Right cardiac atrium (tissue), 5 donors: ENCODE measurements around the gene DEFB121. TPM values are rescaled to one million over a fixed set of nuclear protein-coding genes. Genes with fewer than 3 reads are reported as not detected.
"Not testable (repeated sequence)": the region's sequence is repeated elsewhere in the genome, so short reads cannot be mapped to it uniquely, and the experiment has no call there.

Source experiments
- ATAC-seq, 2 donors: fragments of 200-7000 bp; cut with Tn5 transposase; one replicate each; pipeline versions ENCODE4 v1.8.0 to v1.9.1; 2020; ENCODE audit warnings: moderate library complexity in 2 of 2, mild to moderate bottlenecking in 1 of 2
- DNase-seq, 3 donors: peaks; one replicate each; pipeline ENCODE4 v3.0.0-alpha.2; 2020
- H3K27ac ChIP-seq: one replicate; pipeline ENCODE4 v1.5.1; 2013; ENCODE audit warnings: mild to moderate bottlenecking, low read length, control low read depth, moderate library complexity
- H3K27me3 ChIP-seq: one replicate; pipeline ENCODE4 v1.6.1; 2013; ENCODE audit not compliant: control insufficient read depth, insufficient read depth
- H3K4me1 ChIP-seq: one replicate; pipeline ENCODE4 v1.6.1; 2013; ENCODE audit warnings: low read length; ENCODE audit not compliant: control insufficient read depth, insufficient read depth
- H3K4me3 ChIP-seq: one replicate; pipeline ENCODE4 v1.5.1; 2013; ENCODE audit warnings: low read length, control low read depth
- H3K9me3 ChIP-seq: one replicate; pipeline ENCODE4 v1.6.1; 2013; ENCODE audit warnings: low read length; ENCODE audit not compliant: control insufficient read depth
- WGBS: extraction: QIAGEN DNeasy Blood & Tissue Kit; methylation state at CpG from one replicate; pipeline ENCODE4 v1.1.7; 2013; 5-methylcytosine and 5-hydroxymethylcytosine counted together
- intact Hi-C, 4 donors: fragments of 100-400 bp; cut with DNase I; formaldehyde crosslinking; loops; one replicate each; pipeline versions ENCODE4 v1.11.0 to v1.14.0; 2022 to 2023
- polyA plus RNA-seq: library from polyadenylated mRNA; stranded (reverse); fragments of 200-250 nt; gene quantifications from one replicate; pipeline ENCODE4 v1.2.3, GENCODE V29; 2013
- total RNA-seq, 4 donors: library from RNA; stranded (reverse); fragmentation: NEBNext Ultra II Directional; extraction: Animal tissue kit (Norgen Biotek cat#: 25700); gene quantifications; one replicate each; pipeline ENCODE4 v1.2.1, GENCODE V29; 2021
- donor health status: healthy with polysubstance abuse.
- donor health status: DM: no; HTN: yes; CAD: no.
- donor health status: DM: no; HTN: no; CAD: no.
- donor health status: DM: no; HTN: yes; CAD: no; lungs with severe emphysema.
- donor health status: DM: yes; HTN: yes; CAD: no.

Gene DEFB121
- total and polyA plus RNA-seq, 5 donors: not detected

DNA sequence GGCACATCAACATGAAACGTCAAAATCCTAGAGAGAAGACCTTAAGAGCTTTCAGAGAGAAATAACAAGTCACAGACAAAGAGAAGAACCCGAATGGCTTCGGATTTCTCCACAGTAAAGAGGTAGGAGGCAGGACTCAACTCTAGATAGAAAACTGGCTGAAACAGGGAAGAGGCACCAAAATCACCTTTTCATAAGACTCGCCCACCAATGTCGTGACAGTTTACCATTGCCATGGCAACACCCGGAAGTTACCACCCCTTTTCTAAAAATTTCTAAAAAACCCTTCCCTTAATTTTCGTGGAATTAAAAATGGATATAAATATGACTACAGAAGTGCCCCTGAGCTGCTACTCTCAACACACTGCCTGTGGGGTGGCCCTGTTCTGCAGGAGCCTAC lies 12.3 kb upstream of the DEFB121 start:
- 84% methylated on average over 7 of the region's 7 CpGs for WGBS
- intact Hi-C loops: no loop called here

DNA sequence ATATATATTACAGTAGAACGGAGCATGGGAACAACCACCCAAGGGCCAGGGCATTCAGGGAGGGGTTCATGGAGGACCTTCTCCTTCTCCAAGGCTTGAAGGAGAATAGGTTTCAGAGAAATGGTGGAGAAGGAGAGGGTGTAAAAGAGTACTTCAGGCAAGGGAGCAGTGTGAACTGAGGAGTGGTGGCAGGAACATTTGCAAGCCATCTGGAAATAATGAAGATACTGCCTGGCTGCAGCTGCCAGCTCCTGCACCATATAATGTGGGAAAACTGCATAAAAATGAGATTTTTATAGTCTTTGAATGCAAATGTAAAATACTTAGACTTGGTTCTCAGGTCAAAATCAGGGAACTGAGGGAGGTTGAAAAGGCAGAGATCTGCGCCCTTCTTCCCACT lies 9.6 kb upstream of the DEFB121 start:
- no peak for DNase-seq
- Histone ChIP-seq H3K4me1 (no peaks in the 10 kb centered on the region), H3K9me3 (no peaks in the 10 kb centered on the region), H3K27me3 (no peaks in the 10 kb centered on the region), H3K27ac (no peak overlapping the region), H3K4me3 (no peak overlapping the region)
- no peak for ATAC-seq
- intact Hi-C loops: no loop called here
- 92% methylated on average over 2 of the region's 2 CpGs for WGBS

More for the DNA sequence above, 12.3 kb upstream of the DEFB121 start:
- no peak overlapping the region for H3K27ac ChIP-seq
- ATAC-seq (no peak), DNase-seq (no peak)
- no peak overlapping the region for H3K4me3 ChIP-seq
- H3K4me1 ChIP-seq: no peaks in the 10 kb centered on the region
- no peaks in the 10 kb centered on the region for H3K27me3 ChIP-seq
- H3K9me3 ChIP-seq: no peaks in the 10 kb centered on the region

DNA sequence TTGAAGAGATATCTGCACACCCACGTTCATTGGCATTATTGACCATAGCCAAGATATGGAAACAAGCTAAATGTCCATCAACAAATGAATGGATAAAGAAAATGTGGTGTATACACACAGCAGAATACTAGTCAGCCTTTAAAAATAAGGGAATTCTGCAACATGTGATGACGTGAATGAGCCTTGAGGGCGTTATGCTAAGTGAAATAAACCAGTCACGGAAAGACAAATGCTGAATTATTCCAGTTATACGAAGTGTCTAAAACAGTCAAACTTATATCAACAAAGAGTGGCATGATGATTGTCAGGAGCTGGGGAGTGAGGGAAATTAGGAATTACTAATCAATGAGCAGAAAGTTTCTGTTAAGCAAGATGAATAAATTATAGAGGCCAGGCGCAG lies 8.4 kb upstream of the DEFB121 start:
- no peaks in the 10 kb centered on the region for H3K4me1 ChIP-seq
- WGBS: 76% methylated on average over 6 of the region's 6 CpGs
- H3K27ac ChIP-seq: no peak overlapping the region
- DNase-seq (no peak), ATAC-seq (no peak)
- intact Hi-C loops: no loop called here
- H3K27me3 ChIP-seq: no peaks in the 10 kb centered on the region
- no peaks in the 10 kb centered on the region for H3K9me3 ChIP-seq
- no peak overlapping the region for H3K4me3 ChIP-seq

DNA sequence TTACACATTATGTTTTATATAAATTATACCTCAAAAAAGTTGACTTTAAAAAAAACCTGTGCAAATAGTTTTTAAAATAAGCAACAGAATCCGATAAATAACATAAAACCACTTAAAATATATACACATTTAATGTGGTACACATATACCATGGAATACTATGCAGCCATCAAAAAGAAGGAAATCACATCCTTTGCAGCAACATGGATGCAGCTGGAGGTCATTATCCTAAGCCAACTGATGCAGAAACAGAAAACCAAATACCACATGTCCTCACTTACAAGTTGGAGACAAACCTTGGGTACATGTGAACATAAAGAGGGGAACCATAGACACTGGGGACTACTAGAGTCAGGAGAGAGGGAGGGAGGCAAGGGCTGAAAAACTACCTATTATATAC lies 4.0 kb upstream of the DEFB121 start:
- no peak for ATAC-seq
- Histone ChIP-seq H3K9me3 (peaks cover 1% of the 10 kb centered on the region), H3K27ac (no peak overlapping the region), H3K4me3 (no peak overlapping the region), H3K4me1 (no peaks in the 10 kb centered on the region), H3K27me3 (no peaks in the 10 kb centered on the region)
- DNase-seq: no peak
- 49% methylated on average over 1 of the region's 1 CpG for whole genome bisulfite sequencing
- intact Hi-C loops: no loop called here

DNA sequence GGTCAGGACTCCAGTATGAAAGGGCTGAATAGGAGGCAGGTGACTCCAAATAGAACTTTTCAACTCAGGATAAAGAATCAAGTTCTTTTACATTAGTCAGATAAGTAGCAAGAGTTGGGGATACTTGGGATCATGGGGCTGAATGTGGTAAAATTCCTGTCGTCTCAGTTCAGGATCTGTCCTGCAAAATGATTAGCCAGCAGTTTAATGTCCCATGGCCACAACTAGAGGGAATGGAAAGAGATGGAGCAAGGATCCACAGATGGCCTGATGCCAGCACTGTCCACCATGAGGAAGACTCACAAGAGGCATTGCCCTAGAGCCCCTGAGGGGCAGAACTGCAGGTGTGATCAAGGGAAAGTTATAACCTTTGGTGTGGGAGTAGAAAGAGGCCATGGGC lies 2.1 kb downstream of the DEFB121 start:
- DNase-seq (no peak), ATAC-seq (no peak)
- no peaks in the 10 kb centered on the region for H3K4me1 ChIP-seq
- intact Hi-C loops: no loop called here
- no peaks in the 10 kb centered on the region for H3K27me3 ChIP-seq
- H3K9me3 ChIP-seq: peaks cover 1% of the 10 kb centered on the region
- no peak overlapping the region for H3K27ac ChIP-seq
- H3K4me3 ChIP-seq: no peak overlapping the region
- WGBS: 56% methylated on average over 1 of the region's 1 CpG

DNA sequence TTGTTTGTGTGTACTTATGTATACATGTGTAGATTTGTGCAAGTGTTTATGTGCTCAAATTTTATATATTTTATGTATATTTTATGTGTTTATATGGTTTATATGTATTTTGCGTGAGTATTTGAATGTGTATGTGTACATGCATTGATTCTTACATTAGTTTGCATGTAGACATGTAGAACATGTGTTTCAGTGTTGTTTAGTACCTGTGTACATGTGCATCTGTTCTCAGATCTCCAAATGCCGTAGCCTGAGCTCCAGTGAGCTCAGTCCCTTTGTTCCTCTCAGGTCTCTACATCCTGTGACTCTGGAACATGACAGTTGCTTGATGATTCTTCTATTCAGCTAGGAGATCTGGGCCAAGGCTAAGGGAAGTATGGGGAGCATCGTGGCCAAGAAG lies 11.1 kb downstream of the DEFB121 start:
- intact Hi-C loops: no loop called here
- Histone ChIP-seq H3K4me1 (no peaks in the 10 kb centered on the region), H3K27me3 (no peaks in the 10 kb centered on the region), H3K4me3 (no peak overlapping the region), H3K9me3 (no peaks in the 10 kb centered on the region), H3K27ac (no peak overlapping the region)
- no peak for ATAC-seq
- no peak for DNase-seq
- WGBS: 33% methylated on average over 3 of the region's 3 CpGs

DNA sequence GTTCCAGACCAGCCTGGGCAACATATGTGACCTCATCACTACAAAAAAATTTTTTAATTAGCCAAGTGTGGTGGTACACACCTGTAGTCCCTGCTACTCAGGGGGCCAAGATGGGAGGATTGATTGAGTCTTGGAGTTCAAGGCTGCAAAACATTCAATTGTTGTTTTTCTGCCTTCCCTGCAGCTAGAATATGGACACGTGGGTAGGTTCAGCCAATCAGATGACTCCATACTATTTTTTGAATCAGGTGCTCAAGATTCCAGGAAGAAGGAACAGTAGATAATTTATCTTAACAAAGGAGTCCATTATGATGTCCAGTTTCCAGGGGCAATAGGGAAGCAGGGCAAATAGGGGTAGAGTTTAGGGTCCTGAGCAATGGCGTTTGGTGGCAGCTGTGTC lies 13.2 kb downstream of the DEFB121 start:
- intact Hi-C loops: no loop called here
- H3K4me1 ChIP-seq: no peaks in the 10 kb centered on the region
- no peak overlapping the region for H3K27ac ChIP-seq
- no peak overlapping the region for H3K4me3 ChIP-seq
- DNase-seq: no peak
- 57% methylated on average over 2 of the region's 2 CpGs for WGBS
- H3K9me3 ChIP-seq: no peaks in the 10 kb centered on the region
- ATAC-seq: no peak
- no peaks in the 10 kb centered on the region for H3K27me3 ChIP-seq

DNA sequence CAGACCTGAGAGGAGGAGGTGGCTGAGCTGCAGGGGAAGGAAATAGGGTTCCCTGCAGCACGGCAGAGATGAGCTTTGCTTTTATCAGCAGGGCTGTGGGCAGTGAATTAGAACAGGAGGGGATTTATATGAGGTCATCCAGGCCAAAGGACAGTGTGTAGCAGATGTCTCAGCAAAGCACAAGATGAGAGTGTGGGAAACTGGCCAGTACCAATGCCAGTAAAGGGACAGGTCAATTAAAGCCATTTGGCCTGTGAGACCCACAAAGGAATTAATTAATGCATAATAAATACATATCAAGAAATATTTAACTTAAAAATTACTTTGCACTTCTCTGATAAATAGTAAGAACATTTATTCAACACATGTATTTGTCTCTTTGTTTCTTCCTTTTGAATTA lies 15.5 kb downstream of the DEFB121 start, which contains the start of gene DEFB119:
Gene DEFB119 (minus strand): TSS at position 101 of the 400 bp plus-strand sequence. CDS start 107 bp downstream, outside the sequence.
- Histone ChIP-seq H3K27me3 (no peaks in the 10 kb centered on the region), H3K27ac (no peak within 1 kb of the TSS), H3K9me3 (no peaks in the 10 kb centered on the region), H3K4me1 (no peaks in the 10 kb centered on the region), H3K4me3 (no peak within 1 kb of the TSS)
- DNase-seq (no peak), ATAC-seq (no peak)
- intact Hi-C loops: no loop called here
- 41% methylated on average over 1 of the region's 1 CpG for WGBS

DNA sequence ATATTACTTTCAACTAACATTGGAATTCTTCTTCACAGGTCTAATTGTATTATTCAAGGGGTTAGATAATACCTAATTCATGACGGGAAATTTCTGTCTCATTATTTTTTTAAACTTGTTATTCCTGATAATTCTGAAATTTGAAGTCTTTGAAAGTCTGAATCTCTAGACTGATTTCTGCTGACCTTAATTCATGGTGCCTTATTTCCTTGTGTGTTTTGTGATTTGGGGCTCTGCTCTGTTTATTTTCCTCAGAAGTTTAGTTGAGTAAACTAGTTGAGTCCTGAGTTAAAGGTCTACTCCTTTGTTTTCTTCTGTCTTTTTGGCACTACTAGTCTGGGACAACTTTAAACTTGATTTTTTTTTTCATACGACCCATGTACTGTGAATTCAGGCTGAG lies 31.7 kb downstream of the DEFB121 start:
- DNase-seq: no peak
- no peak for ATAC-seq
- no peak overlapping the region for H3K4me3 ChIP-seq
- H3K27ac ChIP-seq: no peak overlapping the region
- intact Hi-C loops: no loop called here
- H3K27me3 ChIP-seq: no peaks in the 10 kb centered on the region
- no peaks in the 10 kb centered on the region for H3K4me1 ChIP-seq
- H3K9me3 ChIP-seq: peaks cover 2% of the 10 kb centered on the region
- 63% methylated on average over 2 of the region's 2 CpGs for WGBS

DNA sequence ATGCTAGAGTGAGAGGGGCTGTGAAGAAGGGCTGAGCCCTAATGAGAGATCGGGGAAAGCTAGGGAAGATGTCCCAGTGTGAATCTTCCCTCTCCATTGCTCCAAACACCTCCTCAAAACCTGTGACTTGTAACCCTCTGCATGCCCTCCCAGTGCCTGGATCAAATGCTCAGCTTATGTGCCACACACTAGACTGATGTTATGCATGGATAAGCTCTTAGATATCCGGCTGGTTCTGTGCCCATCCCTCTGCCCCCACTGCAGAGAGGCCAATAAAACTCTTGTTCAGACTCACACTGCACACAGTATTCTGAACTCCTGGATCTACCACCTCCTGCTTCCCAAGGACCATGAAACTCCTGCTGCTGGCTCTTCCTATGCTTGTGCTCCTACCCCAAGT lies 37.7 kb downstream of the DEFB121 start, which contains the start of gene DEFB118:
Gene DEFB118 (plus strand): TSS at position 301 of the 400 bp plus-strand sequence. CDS start 50 bp downstream, at position 351.
- Histone ChIP-seq H3K9me3 (no peaks in the 10 kb centered on the region), H3K27ac (no peak within 1 kb of the TSS), H3K27me3 (no peaks in the 10 kb centered on the region), H3K4me3 (no peak within 1 kb of the TSS), H3K4me1 (no peaks in the 10 kb centered on the region)
- DNase-seq (no peak), ATAC-seq (no peak)
- intact Hi-C loops: no loop called here
- WGBS: 69% methylated on average over 2 of the region's 2 CpGs

DNA sequence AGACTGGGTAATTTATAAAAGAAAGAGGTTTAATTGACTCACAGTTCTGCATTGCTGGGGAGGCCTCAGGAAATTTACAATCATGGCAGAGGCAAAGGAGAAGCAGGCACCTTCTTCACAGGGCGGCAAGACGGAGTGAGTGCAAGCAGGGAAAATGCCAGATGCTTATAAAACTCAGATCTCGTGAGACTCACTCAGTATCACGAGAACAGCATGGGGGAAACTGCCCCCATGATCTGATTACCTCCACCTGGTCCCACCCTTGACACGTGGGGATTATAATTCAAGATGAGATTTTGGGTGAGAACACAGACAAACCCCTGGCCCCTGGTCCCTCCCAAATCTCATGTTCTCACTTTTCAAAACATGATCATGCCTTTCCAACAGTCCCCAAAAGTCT lies 41.7 kb downstream of the DEFB121 start:
- intact Hi-C loops, ATAC-seq, H3K27me3 ChIP-seq, H3K27ac ChIP-seq, DNase-seq, H3K4me3 ChIP-seq, H3K4me1 ChIP-seq, H3K9me3 ChIP-seq: not testable (repeated sequence)
- 74% methylated on average over 5 of the region's 5 CpGs for WGBS

DNA sequence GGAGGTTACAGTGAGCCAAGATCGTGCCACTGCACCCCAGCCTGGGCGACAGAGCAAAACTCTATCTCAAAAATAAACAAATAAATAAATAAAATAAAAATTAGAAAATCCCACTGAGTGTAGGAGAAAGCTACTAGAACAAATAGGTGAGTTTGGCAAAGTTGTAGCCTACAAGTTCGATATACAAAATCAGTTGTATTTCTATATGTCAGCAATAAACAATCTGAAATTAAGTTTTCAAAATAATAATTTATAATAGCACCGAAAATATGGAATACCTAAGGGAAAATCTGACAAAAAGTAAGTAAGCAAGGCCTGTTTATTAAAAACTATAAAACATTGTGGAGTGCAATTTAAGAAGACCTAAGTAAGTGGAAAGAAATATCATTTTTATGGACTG lies 42.7 kb downstream of the DEFB121 start:
- DNase-seq (no peak), ATAC-seq (no peak)
- intact Hi-C loops: no loop called here
- WGBS: 65% methylated on average over 4 of the region's 4 CpGs
- no peaks in the 10 kb centered on the region for H3K9me3 ChIP-seq
- H3K4me3 ChIP-seq: no peak overlapping the region
- H3K27me3 ChIP-seq: no peaks in the 10 kb centered on the region
- H3K27ac ChIP-seq: no peak overlapping the region
- no peaks in the 10 kb centered on the region for H3K4me1 ChIP-seq
